C4-2B (cell line): Measurements from ENCODE around the gene SPTBN5.

ENCODE experiments used
- CTCF ChIP-seq: fragments of 450-650 bp; conservative IDR thresholded peaks from 2 replicates; pipeline ENCODE4 v1.5.1; 2017; ENCODE audit warnings: mild to moderate bottlenecking
- ZFX ChIP-seq: fragments of 450-650 bp; IDR thresholded peaks from 2 replicates; pipeline ENCODE4 v1.6.1; 2017

DNA sequence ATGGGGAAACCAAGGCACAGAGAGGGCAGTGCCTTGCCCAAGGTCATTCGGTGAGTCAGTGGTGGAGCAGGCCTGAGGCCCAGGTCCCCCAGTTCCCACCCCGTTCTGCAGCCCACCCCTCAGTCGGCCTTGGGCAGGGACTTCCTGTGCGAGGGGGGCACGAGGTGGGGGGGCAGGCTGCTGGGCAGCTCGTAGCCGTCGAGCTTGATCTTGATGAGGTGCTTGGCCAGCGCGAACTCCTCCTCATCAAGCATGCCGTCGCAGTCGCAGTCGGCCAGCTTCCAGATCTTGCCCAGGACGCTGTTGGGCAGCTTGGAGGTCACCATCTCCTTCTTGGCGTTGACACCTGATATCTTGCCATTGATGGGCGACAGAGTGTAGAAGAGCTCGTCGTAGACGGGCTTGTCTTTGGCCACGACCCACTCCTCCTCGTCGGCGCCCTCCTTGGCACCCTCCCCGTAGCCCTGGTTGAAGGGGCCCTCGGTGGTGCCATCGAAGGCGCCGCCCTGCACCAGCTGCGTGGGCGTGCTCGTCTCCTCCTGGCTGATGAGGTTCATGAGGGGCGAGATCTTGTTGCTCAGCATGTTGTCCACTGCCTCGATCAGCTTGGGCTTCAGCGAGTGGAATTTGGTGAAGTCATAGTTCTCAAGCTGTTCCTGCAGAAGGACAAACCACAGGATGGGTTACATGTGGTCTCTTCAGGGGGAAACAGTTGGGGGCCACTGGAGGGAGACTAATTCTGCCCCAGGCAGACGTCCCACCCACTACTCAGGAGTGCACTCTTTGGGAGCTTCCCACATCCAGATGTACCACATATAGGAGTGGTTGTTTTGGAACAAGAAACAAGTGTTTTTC, 6.9 kb upstream of the SPTBN5 start:
- TF ChIP-seq CTCF (no peak), ZFX (no peak)
